Measurements from ENCODE around the gene FNDC5.

DNA sequence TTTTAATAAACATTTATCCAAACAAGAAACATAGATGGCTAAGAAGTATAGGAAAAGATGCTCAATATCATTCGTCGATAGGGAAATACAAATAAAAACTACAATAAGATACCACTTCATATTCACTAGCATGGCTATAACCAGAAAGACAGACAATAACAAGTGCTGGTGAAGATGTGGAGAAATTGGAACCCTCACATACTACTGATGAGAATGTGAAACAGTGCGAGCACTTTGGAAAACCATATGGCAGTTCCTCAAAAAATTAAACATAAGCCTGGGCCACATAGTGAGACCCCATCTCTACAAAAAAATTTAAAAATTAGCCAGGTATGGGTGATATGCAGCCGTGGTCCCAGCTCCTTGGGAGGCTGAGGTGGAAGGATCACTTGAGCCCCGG, 39.6 kb upstream of the FNDC5 start:
- TF ChIP-seq, protein P1, sequence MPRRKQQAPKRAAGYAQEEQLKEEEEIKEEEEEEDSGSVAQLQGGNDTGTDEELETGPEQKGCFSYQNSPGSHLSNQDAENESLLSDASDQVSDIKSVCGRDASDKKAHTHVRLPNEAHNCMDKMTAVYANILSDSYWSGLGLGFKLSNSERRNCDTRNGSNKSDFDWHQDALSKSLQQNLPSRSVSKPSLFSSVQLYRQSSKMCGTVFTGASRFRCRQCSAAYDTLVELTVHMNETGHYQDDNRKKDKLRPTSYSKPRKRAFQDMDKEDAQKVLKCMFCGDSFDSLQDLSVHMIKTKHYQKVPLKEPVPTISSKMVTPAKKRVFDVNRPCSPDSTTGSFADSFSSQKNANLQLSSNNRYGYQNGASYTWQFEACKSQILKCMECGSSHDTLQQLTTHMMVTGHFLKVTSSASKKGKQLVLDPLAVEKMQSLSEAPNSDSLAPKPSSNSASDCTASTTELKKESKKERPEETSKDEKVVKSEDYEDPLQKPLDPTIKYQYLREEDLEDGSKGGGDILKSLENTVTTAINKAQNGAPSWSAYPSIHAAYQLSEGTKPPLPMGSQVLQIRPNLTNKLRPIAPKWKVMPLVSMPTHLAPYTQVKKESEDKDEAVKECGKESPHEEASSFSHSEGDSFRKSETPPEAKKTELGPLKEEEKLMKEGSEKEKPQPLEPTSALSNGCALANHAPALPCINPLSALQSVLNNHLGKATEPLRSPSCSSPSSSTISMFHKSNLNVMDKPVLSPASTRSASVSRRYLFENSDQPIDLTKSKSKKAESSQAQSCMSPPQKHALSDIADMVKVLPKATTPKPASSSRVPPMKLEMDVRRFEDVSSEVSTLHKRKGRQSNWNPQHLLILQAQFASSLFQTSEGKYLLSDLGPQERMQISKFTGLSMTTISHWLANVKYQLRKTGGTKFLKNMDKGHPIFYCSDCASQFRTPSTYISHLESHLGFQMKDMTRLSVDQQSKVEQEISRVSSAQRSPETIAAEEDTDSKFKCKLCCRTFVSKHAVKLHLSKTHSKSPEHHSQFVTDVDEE (CRISPR knock-in tag; IDR thresholded peaks at IDR 0.05), result no peak
- TF ChIP-seq ZFP3 (CRISPR knock-in tag; IDR thresholded peaks at IDR 0.05), result no peak
- no peak for TF ChIP-seq ZC3H10 (CRISPR knock-in tag; IDR thresholded peaks at IDR 0.05)
